HEK293 (cell line): ENCODE measurements around the gene ARRB2.

ENCODE experiments used
- CTCF ChIA-PET: fragments of 350-600 bp; formaldehyde crosslinking; extraction: SDS; loops from one replicate; lab custom pipeline; 2021; ENCODE audit warnings: antibody characterized with exemption; lab: Yijun Ruan, JAX
- POLR2A ChIA-PET: fragments of 300-600 bp; formaldehyde crosslinking; extraction: SDS; loops from one replicate; lab custom pipeline; 2020; ENCODE audit warnings: antibody characterized with exemption, inconsistent platforms; lab: Yijun Ruan, JAX
- H3K27ac ChIP-seq: fragments of 200-500 bp; sonication (Bioruptor generic); 2 replicates; pipeline ENCODE4 v1.5.1; 2014; ENCODE audit warnings: low read depth, low read length, control low read depth, inconsistent platforms; ENCODE audit errors: extremely low read depth
- H3K36me3 ChIP-seq, 2 experiments: fragments of 200-500 bp in 1 of 2; sonication (Bioruptor generic) in 1 of 2; 1 replicate in 1 of 2; 2 replicates in 1 of 2; pipeline ENCODE4 v1.5.1; 2014 to 2017; ENCODE audit warnings: inconsistent platforms in 2 of 2, low read length in 2 of 2; ENCODE audit not compliant: control insufficient read depth in 2 of 2, insufficient read depth in 1 of 2
- H3K4me1 ChIP-seq: fragments of 200-500 bp; sonication (Bioruptor generic); 2 replicates; pipeline ENCODE4 v1.5.1; 2014; ENCODE audit warnings: mild to moderate bottlenecking, low read length, inconsistent platforms; ENCODE audit not compliant: control insufficient read depth, insufficient read depth
- H3K4me3 ChIP-seq: 2 replicates; pipeline ENCODE4 v1.5.1; 2011; ENCODE audit warnings: low read depth, mild to moderate bottlenecking, control low read depth, low read length, moderate library complexity
- H3K9me3 ChIP-seq: fragments of 200-500 bp; sonication (Bioruptor generic); 2 replicates; pipeline ENCODE4 v1.5.1; 2014; ENCODE audit warnings: low read depth, low read length, inconsistent platforms; ENCODE audit not compliant: control insufficient read depth, insufficient read depth
- EGR2 ChIP-seq: fragments of 450-650 bp; formaldehyde crosslinking; IDR thresholded peaks from 2 replicates; pipeline ENCODE4 v1.5.1; 2016; ENCODE audit warnings: low read depth, missing biosample characterization, missing genetic modification characterization
- GLI4 ChIP-seq: fragments of 450-650 bp; formaldehyde crosslinking; IDR thresholded peaks from 2 replicates; pipeline ENCODE4 v1.5.1; 2016; ENCODE audit warnings: missing biosample characterization, missing genetic modification characterization
- OSR2 ChIP-seq: fragments of 450-650 bp; formaldehyde crosslinking; IDR thresholded peaks from 2 replicates; pipeline ENCODE4 v1.5.1; 2016; ENCODE audit warnings: missing biosample characterization, missing genetic modification characterization
- ZBTB44 ChIP-seq: fragments of 450-650 bp; IDR thresholded peaks from 2 replicates; pipeline ENCODE4 v1.5.1; 2018; ENCODE audit warnings: missing biosample characterization, mild to moderate bottlenecking, missing genetic modification characterization
- ZBTB48 ChIP-seq: fragments of 450-650 bp; formaldehyde crosslinking; IDR thresholded peaks from 2 replicates; pipeline ENCODE4 v1.5.1; 2016; ENCODE audit warnings: missing biosample characterization, missing genetic modification characterization
- ZBTB7A ChIP-seq: fragments of 450-650 bp; formaldehyde crosslinking; IDR thresholded peaks from 2 replicates; pipeline ENCODE4 v1.5.1; 2016; ENCODE audit warnings: low read depth, missing biosample characterization, missing genetic modification characterization
- ZNF10 ChIP-seq: fragments of 450-650 bp; formaldehyde crosslinking; IDR thresholded peaks from 2 replicates; pipeline ENCODE4 v1.5.1; 2017; ENCODE audit warnings: missing biosample characterization, missing genetic modification characterization
- ZNF132 ChIP-seq: fragments of 450-650 bp; formaldehyde crosslinking; IDR thresholded peaks from 2 replicates; pipeline ENCODE4 v1.5.1; 2017; ENCODE audit warnings: missing biosample characterization, missing genetic modification characterization, borderline replicate concordance
- ZNF133 ChIP-seq: fragments of 450-650 bp; formaldehyde crosslinking; IDR thresholded peaks from 2 replicates; pipeline ENCODE4 v1.5.1; 2016; ENCODE audit warnings: missing biosample characterization, missing genetic modification characterization
- ZNF202 ChIP-seq: fragments of 450-650 bp; formaldehyde crosslinking; IDR thresholded peaks from 2 replicates; pipeline ENCODE4 v1.5.1; 2016; ENCODE audit warnings: missing biosample characterization, missing genetic modification characterization, borderline replicate concordance
- ZNF239 ChIP-seq: fragments of 450-650 bp; formaldehyde crosslinking; IDR thresholded peaks from 2 replicates; pipeline ENCODE4 v1.5.1; 2016; ENCODE audit warnings: missing biosample characterization, missing genetic modification characterization
- ZNF266 ChIP-seq: fragments of 450-650 bp; formaldehyde crosslinking; IDR thresholded peaks from 2 replicates; pipeline ENCODE4 v1.5.1; 2016; ENCODE audit warnings: missing biosample characterization, missing genetic modification characterization, low read depth
- ZNF391 ChIP-seq: fragments of 450-650 bp; formaldehyde crosslinking; IDR thresholded peaks from 2 replicates; pipeline ENCODE4 v1.5.1; 2016; ENCODE audit warnings: low read depth, missing biosample characterization, missing genetic modification characterization, borderline replicate concordance
- ZNF394 ChIP-seq: fragments of 450-650 bp; formaldehyde crosslinking; IDR thresholded peaks from 2 replicates; pipeline ENCODE4 v1.5.1; 2016; ENCODE audit warnings: missing biosample characterization, missing genetic modification characterization, mild to moderate bottlenecking, moderate library complexity, borderline replicate concordance
- ZNF398 ChIP-seq: fragments of 450-650 bp; formaldehyde crosslinking; IDR thresholded peaks from 2 replicates; pipeline ENCODE4 v1.5.1; 2017; ENCODE audit warnings: missing biosample characterization, missing genetic modification characterization
- ZNF600 ChIP-seq: fragments of 450-650 bp; formaldehyde crosslinking; IDR thresholded peaks from 2 replicates; pipeline ENCODE4 v1.5.1; 2016; ENCODE audit warnings: missing biosample characterization, missing genetic modification characterization
- ZNF621 ChIP-seq: fragments of 450-650 bp; formaldehyde crosslinking; IDR thresholded peaks from 2 replicates; pipeline ENCODE4 v1.5.1; 2017; ENCODE audit warnings: missing biosample characterization, missing genetic modification characterization
- ZNF654 ChIP-seq: fragments of 450-650 bp; formaldehyde crosslinking; IDR thresholded peaks from 2 replicates; pipeline ENCODE4 v1.5.1; 2016; ENCODE audit warnings: low read depth, missing biosample characterization, missing genetic modification characterization
- ZNF692 ChIP-seq: fragments of 450-650 bp; formaldehyde crosslinking; IDR thresholded peaks from 2 replicates; pipeline ENCODE4 v1.5.1; 2016; ENCODE audit warnings: missing biosample characterization, missing genetic modification characterization
- ZNF776 ChIP-seq: fragments of 450-650 bp; formaldehyde crosslinking; IDR thresholded peaks from 2 replicates; pipeline ENCODE4 v1.5.0; 2017; ENCODE audit warnings: missing biosample characterization, missing genetic modification characterization, borderline replicate concordance
- ZNF792 ChIP-seq: fragments of 450-650 bp; formaldehyde crosslinking; IDR thresholded peaks from 2 replicates; pipeline ENCODE4 v1.5.1; 2016; ENCODE audit warnings: missing biosample characterization, missing genetic modification characterization
- ZSCAN16 ChIP-seq: fragments of 450-650 bp; formaldehyde crosslinking; IDR thresholded peaks from 2 replicates; pipeline ENCODE4 v1.5.1; 2016; ENCODE audit warnings: missing biosample characterization, missing genetic modification characterization
- ZXDB ChIP-seq: fragments of 450-650 bp; formaldehyde crosslinking; IDR thresholded peaks from 2 replicates; pipeline ENCODE4 v1.5.1; 2016; ENCODE audit warnings: missing biosample characterization, missing genetic modification characterization
- TF ChIP-seq, protein P1 (sequence below): fragments of 450-650 bp; formaldehyde crosslinking; IDR thresholded peaks from 2 replicates; pipeline ENCODE4 v1.5.1; 2017; ENCODE audit warnings: missing biosample characterization, missing genetic modification characterization

ARRB2 gene

DNA sequence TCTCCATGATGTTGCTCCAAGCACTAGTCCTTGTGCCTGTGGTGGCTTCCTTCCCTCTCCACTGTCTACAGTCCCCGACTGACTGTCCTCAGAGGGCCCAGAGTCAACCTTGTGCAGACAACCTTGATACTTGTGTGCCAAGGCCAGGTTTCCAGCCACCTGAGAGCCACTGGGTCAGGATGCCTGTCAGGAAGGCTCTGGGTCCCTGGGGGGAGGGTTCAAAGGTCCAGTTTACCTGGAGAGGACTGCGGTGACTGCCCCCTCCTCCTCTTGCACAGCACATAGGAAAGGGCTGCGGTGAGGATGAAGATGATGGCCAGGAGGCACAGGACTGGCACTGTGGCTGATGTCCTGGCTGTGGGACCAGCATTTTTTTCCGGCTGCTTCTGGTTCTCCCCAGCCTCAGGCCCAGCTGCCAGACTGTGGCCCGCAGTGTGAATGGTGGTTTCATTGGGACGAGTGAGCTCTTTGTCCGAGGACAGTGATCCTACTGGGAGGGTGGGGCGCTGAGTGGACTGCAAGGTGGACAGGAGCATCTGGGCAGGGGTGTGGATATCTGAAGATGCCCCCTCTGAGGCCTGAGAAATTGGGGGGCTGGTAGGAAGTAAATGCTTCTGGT lies 24.5 kb downstream of the ARRB2 start:
- H3K4me1 ChIP-seq = peaks cover 4% of the 10 kb centered on the region; the same call in 1 of the 2 replicates
- H3K36me3 ChIP-seq = peaks cover 9 to 11% of the 10 kb centered on the region in 2 experiments; a peak in 2 of 3 replicates
- H3K27ac ChIP-seq = no peak overlapping the region
- H3K4me3 ChIP-seq = no peak overlapping the region
- POLR2A ChIA-PET = interaction anchor here (0.9 to 1.9 kb wide), 2 partner anchors 25 to 55 kb away, joined by 4 to 6 read pairs; no protein-coding TSS in a partner anchor
- TF ChIP-seq ZNF132 (tag by site-specific recombination) (no peak), ZNF266 (tag by site-specific recombination) (no peak), ZXDB (no peak), ZNF10 (tag by site-specific recombination) (no peak), ZNF792 (tag by site-specific recombination) (no peak), ZNF239 (no peak), ZNF133 (tag by site-specific recombination) (no peak), ZSCAN16 (no peak), ZNF394 (no peak), ZNF776 (tag by site-specific recombination) (no peak), EGR2 (tag by site-specific recombination) (no peak), ZNF391 (tag by site-specific recombination) (no peak), ZNF202 (tag by site-specific recombination) (no peak), ZNF654 (tag by site-specific recombination) (no peak), ZBTB7A (tag by site-specific recombination) (no peak), ZNF621 (tag by site-specific recombination) (no peak), ZBTB44 (tag by site-specific recombination) (no peak)
- TF ChIP-seq, protein P1, sequence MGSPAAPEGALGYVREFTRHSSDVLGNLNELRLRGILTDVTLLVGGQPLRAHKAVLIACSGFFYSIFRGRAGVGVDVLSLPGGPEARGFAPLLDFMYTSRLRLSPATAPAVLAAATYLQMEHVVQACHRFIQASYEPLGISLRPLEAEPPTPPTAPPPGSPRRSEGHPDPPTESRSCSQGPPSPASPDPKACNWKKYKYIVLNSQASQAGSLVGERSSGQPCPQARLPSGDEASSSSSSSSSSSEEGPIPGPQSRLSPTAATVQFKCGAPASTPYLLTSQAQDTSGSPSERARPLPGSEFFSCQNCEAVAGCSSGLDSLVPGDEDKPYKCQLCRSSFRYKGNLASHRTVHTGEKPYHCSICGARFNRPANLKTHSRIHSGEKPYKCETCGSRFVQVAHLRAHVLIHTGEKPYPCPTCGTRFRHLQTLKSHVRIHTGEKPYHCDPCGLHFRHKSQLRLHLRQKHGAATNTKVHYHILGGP (tag by site-specific recombination) = no peak
- TF ChIP-seq, all 188 proteins: peak for 0
- CTCF ChIA-PET = interaction anchor here (0.7 to 2.1 kb wide), 3 partner anchors 45 to 1095 kb away, joined by 3 to 8 read pairs (median 4); partner anchors contain the start of gene GLTPD2
- no peaks in the 10 kb centered on the region for H3K9me3 ChIP-seq

GRCh38 chr17:4735876-4736651 lies 25.6 kb downstream of the ARRB2 start:
- ChIA-PET CTCF (interaction anchor here (0.5 to 2.1 kb wide), 8 partner anchors 51 to 1097 kb away, joined by 3 to 10 read pairs (median 4); partner anchors contain the start of gene VMO1), POLR2A (interaction anchor here (0.6 to 1.9 kb wide), 5 partner anchors 26 to 61 kb away, joined by 3 to 6 read pairs (median 3); partner anchors contain the start of genes ARRB2 and PSMB6)
- no peak overlapping the region for H3K27ac ChIP-seq

More at GRCh38 chr17:4735876-4736651, 25.6 kb downstream of the ARRB2 start:
- H3K4me1 ChIP-seq = peaks cover 4% of the 10 kb centered on the region; the same call in 1 of the 2 replicates
- no peaks in the 10 kb centered on the region for H3K9me3 ChIP-seq
- TF ChIP-seq ZNF600 (tag by site-specific recombination) = peak; percentile 66; the same call in 1 of the 2 replicates
- 0 out of 2 replicates have a peak, but pooled peaks have one; percentile 22 for TF ChIP-seq ZBTB48
- 0 out of 2 replicates have a peak, but pooled peaks have one; percentile 22 for TF ChIP-seq OSR2 (tag by site-specific recombination)
- TF ChIP-seq ZNF692 = no peak
- TF ChIP-seq ZNF398 (tag by site-specific recombination) = no peak
- no peak for TF ChIP-seq GLI4 (tag by site-specific recombination)
- peak; percentile 62; the same call in 1 of the 2 replicates for TF ChIP-seq ZNF394
- TF ChIP-seq, all 188 proteins: peak for 4
- Histone ChIP-seq H3K36me3 (peaks cover 9 to 11% of the 10 kb centered on the region in 2 experiments; a peak in 2 of 3 replicates), H3K4me3 (no peak overlapping the region)
